IPS DF 4.7 (cell line): ENCODE measurements around the gene CUBN.

Source experiments
- DNase-seq: peaks from one replicate; pipeline ENCODE4 v3.0.0-alpha.2; 2013; ENCODE audit warnings: low spot score; ENCODE audit errors: extremely low read depth

Gene CUBN

DNA sequence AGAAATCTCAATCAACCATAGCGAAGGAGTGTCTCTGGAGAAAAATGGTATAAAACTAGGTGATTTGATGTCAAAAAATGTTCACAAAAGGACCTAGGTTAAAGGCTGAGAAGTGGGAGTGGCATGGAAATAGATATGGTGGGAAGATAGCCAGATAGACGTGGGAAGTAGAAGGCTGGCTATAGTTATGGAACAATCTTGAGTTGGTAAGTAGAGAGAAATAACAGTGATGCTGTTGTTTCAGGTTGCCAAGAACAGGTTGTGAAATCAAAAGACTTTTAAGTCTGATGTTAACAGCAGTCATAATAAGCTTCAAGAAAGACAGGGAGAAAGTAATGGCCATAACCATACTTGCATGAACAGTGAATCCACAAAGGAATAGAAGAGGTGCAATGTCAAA, 206.3 kb downstream of the CUBN start:
- no peak for DNase-seq

DNA sequence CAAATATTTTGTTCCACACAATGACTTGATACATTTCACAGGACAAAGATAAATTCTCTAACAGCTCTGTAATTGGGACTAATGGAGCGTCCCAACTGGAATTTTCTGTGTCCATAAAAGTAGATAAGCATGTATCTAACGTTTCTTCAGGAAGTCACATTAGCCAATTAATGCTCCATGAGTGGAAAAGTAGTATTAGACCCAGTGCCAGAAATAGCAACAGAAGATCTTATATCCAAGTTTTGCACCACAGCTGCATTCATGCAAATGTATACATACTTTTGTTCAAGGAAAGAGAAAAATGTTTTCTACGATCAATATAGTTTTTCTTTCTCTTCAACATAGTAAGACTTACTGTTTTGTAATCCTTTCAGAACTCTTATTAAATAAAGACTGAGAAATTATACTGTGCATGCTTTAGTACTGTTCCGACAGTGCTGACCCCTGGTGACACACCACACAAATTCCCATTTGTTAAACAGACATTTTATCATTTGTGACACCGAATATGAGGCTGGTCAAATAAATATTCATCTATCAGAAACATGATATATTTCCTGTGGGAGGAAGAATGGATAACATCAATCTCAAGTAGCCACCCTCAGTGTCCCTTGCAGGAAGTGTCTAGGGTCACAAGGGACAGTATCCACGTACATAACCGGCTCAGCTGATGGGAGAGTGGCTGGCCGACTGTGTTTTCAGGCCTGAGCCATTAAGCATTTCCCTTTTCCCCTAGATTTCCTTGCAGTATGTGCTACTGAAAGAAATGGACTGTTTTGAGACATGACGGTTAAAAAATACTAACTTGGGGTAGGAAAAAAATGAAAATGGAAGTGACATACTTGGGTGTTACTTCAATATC, 210.3 kb downstream of the CUBN start:
- no peak for DNase-seq

- no peak for DNase-seq
These were observed 213.1 kb downstream of the CUBN start for GRCh38 chr10:16916496-16916895.

DNA sequence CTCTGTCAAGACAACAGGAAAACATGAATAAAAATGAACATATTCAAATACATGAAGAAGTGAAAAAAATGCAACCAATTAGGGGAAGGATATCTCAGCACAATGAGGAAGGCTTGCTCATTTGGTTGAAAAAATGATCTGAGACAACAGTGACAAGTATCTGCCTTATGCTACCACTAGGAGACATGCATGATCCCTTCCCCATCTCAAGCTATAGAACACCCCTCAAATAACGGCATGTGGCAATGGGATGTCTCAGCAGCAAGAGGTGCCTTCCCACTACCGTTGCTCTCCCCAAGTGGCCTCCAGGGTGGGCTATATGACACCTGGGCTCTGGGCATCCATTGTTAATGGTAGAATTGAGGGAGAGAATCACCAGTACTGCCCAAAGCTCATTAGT, 214.3 kb downstream of the CUBN start:
- no peak for DNase-seq

GRCh38 chr10:16913266-16913665, 216.3 kb downstream of the CUBN start:
- no peak for DNase-seq

- DNase-seq = no peak
These were observed 218.8 kb downstream of the CUBN start for GRCh38 chr10:16910793-16911164.

DNA sequence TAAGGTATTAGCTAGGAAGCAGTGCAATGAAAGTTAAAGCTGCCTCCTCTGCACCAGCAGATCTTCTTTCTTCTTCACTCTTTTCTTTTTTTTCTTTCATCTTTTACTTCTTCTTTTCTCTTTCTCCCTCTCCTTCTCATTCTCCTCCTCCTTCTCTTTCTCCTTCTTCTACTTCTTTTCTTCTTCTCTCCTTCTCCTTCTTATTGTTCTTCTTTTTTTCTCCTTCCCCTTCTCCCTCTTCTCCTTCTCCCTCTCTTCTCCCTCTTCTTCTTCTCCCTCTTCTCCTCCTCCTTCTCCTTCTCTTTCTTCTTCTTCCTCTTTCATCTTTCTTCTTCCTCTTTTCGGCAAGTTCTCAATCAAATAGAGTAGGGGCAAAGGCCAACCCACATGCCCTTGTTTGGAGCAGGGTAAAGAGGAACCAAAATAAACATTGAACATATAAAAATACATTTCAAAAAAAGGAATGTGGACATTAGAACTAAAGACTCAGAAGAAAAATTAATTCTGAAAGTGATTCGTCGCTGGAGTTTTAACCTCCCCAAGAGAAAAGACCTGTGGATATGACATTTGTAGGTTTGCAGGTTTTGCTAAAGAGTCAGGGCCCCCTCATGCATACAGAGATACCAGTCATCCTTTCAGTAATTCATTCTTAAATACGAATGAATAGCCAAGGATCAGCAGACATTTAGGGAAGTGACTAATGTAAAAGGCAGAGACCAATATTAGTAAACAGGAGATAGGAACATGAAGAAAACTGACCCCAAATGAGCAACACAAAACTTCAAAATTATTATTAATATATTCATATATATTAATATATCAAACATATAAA, 219.4 kb downstream of the CUBN start:
- DNase-seq = no peak

GRCh38 chr10:16909271-16909767, 220.3 kb downstream of the CUBN start:
- DNase-seq = no peak

DNA sequence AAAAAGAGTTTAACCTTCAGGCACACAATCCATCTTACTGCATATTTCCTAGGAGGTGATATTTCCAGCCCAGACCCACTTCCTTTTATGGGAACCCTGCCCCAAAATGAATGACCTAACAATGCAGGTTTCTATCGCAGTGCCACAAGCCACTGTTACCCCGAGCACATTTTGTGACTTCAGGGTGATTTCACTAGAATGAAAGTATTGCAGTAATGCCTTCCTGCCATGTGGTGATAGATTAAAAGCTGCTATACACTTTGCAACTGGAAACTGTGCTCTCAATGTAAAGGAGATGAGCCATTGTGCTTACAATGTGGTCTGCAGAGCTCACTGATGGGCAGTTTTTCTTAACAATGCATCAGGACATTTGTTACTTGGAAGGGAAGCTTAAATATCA, 221.9 kb downstream of the CUBN start:
- DNase-seq = no peak

- DNase-seq = no peak
These were observed 224.3 kb downstream of the CUBN start for GRCh38 chr10:16905320-16905719.

GRCh38 chr10:16904639-16905061, 225.0 kb downstream of the CUBN start:
- DNase-seq = no peak

- no peak for DNase-seq
These were observed 225.6 kb downstream of the CUBN start for GRCh38 chr10:16904049-16904448.

DNA sequence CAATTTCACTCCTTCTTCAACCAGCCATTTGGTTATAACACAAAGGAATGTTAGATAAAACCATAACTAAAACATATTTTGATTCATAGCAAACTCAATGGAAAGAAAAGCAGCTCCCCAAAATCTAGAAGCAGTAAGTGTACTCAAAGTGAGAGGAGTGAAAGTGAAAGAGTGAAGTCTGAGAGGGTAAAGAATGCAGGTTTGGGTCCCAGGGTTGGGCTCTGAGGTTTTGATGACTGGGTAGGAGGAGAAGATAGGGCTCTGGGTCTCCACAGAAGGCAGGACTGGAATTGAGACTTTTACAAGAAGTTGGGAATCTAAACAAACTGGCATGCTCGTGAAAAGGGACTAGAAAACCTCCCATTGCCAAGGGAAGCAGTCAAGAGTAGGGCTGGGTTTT, 227.0 kb downstream of the CUBN start:
- no peak for DNase-seq

DNA sequence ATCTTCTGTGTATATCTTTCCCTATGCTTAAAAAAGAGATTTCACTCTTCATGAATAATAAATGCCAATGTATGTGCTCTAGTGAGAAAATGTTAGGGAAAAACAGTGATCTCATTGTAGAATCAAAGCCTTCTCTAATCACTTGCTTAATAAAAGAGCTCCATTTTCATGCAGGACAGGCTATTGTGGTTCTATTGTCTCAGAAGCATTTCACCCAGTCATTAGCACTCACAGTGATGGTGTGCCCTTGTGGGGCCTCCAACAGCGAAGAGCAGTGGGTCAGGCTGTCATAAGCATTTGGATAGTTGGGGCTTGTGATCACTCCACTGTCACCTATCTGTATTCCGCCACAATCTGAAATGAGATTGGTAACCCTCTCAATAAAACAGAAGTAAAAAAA, 228.5 kb downstream of the CUBN start:
- DNase-seq = peak; percentile 19

DNA sequence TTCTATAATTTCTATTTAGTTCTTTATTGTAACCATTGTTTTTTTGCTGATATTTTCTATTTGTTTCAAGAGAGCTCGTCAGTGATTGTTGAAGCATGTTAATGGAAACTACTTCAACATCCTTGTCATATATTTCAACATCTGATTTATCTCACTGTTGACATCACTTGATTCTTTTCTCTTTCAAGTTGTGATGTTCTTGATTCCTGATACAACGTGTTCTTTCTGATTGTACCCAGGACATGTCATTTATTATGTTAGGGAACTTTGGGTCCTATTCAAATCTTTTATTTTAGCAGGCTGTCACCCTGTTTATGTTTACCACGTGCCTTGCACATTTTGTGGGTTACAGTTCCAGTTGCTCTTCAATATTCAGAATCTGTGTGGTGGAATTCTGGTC, 232.6 kb downstream of the CUBN start:
- DNase-seq = no peak

GRCh38 chr10:16894821-16895220, 234.8 kb downstream of the CUBN start:
- DNase-seq = no peak

GRCh38 chr10:16893664-16894063, 235.9 kb downstream of the CUBN start:
- no peak for DNase-seq

GRCh38 chr10:16891375-16892313, 238.0 kb downstream of the CUBN start:
- peak; percentile 49 for DNase-seq

DNA sequence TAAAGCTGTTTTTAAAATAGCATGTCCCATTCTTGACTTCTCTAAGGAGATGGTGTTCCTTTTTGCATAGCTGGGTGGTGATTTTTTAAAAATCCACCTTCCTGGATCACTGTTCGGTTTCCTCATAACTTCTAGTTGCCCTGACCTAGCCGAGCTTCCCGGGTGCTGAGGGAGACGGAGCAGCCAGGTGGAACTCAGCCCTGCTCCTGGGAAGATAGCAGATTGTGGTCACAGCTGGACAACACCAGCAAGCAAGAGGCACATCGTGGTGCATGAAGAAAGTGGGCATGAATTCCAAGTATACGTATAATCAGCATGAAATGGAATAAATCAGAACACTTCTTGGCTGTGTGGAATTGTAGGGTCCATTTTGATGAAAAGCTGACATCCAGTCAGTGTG, 238.9 kb downstream of the CUBN start:
- DNase-seq = no peak

- DNase-seq = no peak
These were observed 242.0 kb downstream of the CUBN start for GRCh38 chr10:16887565-16887964.

- no peak for DNase-seq
These were observed 243.6 kb downstream of the CUBN start for GRCh38 chr10:16886031-16886430.
